ENCODE measurements around the gene LMX1B.
A peak's percentile ranks its signal among the peaks of the same experiment; 100 is the strongest.

LMX1B gene

GRCh38 chr9:126639318-126640000 lies 25.7 kb downstream of the LMX1B start:
- Histone ChIP-seq H3K9me3 (replicated peaks in 1 of 11) (no peaks in the 10 kb centered on the region), H3K4me3 (no peak overlapping the region), H3K27me3 (peaks cover 97 to 100% (median 100%) of the 10 kb centered on the region in 11 experiments), H3K4me2 (no peak overlapping the region), H3K9ac (no peak overlapping the region), H3K27ac (no peak overlapping the region), H3K4me1 (peaks cover 0 to 11% (median 0%) of the 10 kb centered on the region in 10 experiments; a peak in 3 of 20 replicates), H3K36me3 (no peaks in the 10 kb centered on the region), H4K20me1 (peaks cover 0 to 96% (median 36%) of the 10 kb centered on the region in 11 experiments; a peak in 13 of 22 replicates)
- TF ChIP-seq Cebpa-rat (IDR thresholded peaks at IDR 0.05), result no peak

GRCh38 chr9:126641118-126641851 lies 27.6 kb downstream of the LMX1B start:
- no peak for TF ChIP-seq Cebpa-rat (IDR thresholded peaks at IDR 0.05)
- Histone ChIP-seq H3K27me3 (peaks cover 100% of the 10 kb centered on the region in 11 experiments), H3K27ac (no peak overlapping the region), H3K4me3 (no peak overlapping the region), H4K20me1 (peaks cover 0 to 85% (median 33%) of the 10 kb centered on the region in 11 experiments; a peak in 13 of 22 replicates), H3K4me1 (peaks cover 0 to 11% (median 0%) of the 10 kb centered on the region in 10 experiments; a peak in 3 of 20 replicates), H3K36me3 (no peaks in the 10 kb centered on the region), H3K9ac (no peak overlapping the region), H3K4me2 (no peak overlapping the region), H3K9me3 (replicated peaks in 1 of 11) (no peaks in the 10 kb centered on the region)

GRCh38 chr9:126642010-126642744 lies 28.4 kb downstream of the LMX1B start:
- H3K36me3 ChIP-seq, result no peaks in the 10 kb centered on the region
- no peak overlapping the region for H3K4me2 ChIP-seq
- TF ChIP-seq Cebpa-rat (IDR thresholded peaks at IDR 0.05), result no peak
- H3K9ac ChIP-seq, result no peak overlapping the region
- peaks cover 0 to 10% (median 0%) of the 10 kb centered on the region in 10 experiments; a peak in 3 of 20 replicates for H3K4me1 ChIP-seq
- H4K20me1 ChIP-seq, result peaks cover 0 to 85% (median 28%) of the 10 kb centered on the region in 11 experiments; a peak in 13 of 22 replicates
- no peak overlapping the region for H3K4me3 ChIP-seq
- H3K9me3 ChIP-seq (replicated peaks in 1 of 11), result no peaks in the 10 kb centered on the region
- no peak overlapping the region for H3K27ac ChIP-seq
- H3K27me3 ChIP-seq, result peaks cover 96 to 100% (median 100%) of the 10 kb centered on the region in 11 experiments

- H3K36me3 ChIP-seq, result no peaks in the 10 kb centered on the region
- peaks cover 0 to 84% (median 25%) of the 10 kb centered on the region in 11 experiments; a peak in 13 of 22 replicates for H4K20me1 ChIP-seq
- peaks cover 0 to 12% (median 4%) of the 10 kb centered on the region in 10 experiments; a peak in 11 of 20 replicates for H3K4me1 ChIP-seq
- no peak overlapping the region for H3K9ac ChIP-seq
- H3K4me3 ChIP-seq, result no peak overlapping the region
- no peaks in the 10 kb centered on the region for H3K9me3 ChIP-seq (replicated peaks in 1 of 11)
- peaks cover 89 to 100% (median 100%) of the 10 kb centered on the region in 11 experiments for H3K27me3 ChIP-seq
- H3K4me2 ChIP-seq, result no peak overlapping the region
- no peak overlapping the region for H3K27ac ChIP-seq
- no peak for TF ChIP-seq Cebpa-rat (IDR thresholded peaks at IDR 0.05)
Observed at GRCh38 chr9:126642839-126643238, 29.1 kb downstream of the LMX1B start.

GRCh38 chr9:126643945-126644527 lies 30.3 kb downstream of the LMX1B start:
- H3K4me2 ChIP-seq, result no peak overlapping the region
- peaks cover 0 to 73% (median 13%) of the 10 kb centered on the region in 11 experiments; a peak in 13 of 22 replicates for H4K20me1 ChIP-seq
- no peak overlapping the region for H3K4me3 ChIP-seq
- no peak overlapping the region for H3K9ac ChIP-seq
- H3K27ac ChIP-seq, result no peak overlapping the region
- H3K4me1 ChIP-seq, result peaks cover 0 to 9% (median 5%) of the 10 kb centered on the region in 10 experiments; a peak in 10 of 20 replicates
- no peak for TF ChIP-seq Cebpa-rat (IDR thresholded peaks at IDR 0.05)
- peaks cover 81 to 100% (median 98%) of the 10 kb centered on the region in 11 experiments for H3K27me3 ChIP-seq
- H3K9me3 ChIP-seq (replicated peaks in 1 of 11), result no peaks in the 10 kb centered on the region
- no peaks in the 10 kb centered on the region for H3K36me3 ChIP-seq

- H3K27ac ChIP-seq, result no peak overlapping the region
- no peaks in the 10 kb centered on the region for H3K36me3 ChIP-seq
- peaks cover 81 to 100% (median 98%) of the 10 kb centered on the region in 11 experiments for H3K27me3 ChIP-seq
- H3K4me1 ChIP-seq, result peaks cover 0 to 15% (median 5%) of the 10 kb centered on the region in 10 experiments; a peak in 11 of 20 replicates
- H3K4me2 ChIP-seq, result no peak overlapping the region
- peaks cover 0 to 63% (median 0%) of the 10 kb centered on the region in 11 experiments; a peak in 10 of 22 replicates for H4K20me1 ChIP-seq
- no peak overlapping the region for H3K9ac ChIP-seq
- no peak for TF ChIP-seq Cebpa-rat (IDR thresholded peaks at IDR 0.05)
- no peaks in the 10 kb centered on the region for H3K9me3 ChIP-seq (replicated peaks in 1 of 11)
- no peak overlapping the region for H3K4me3 ChIP-seq
Observed at GRCh38 chr9:126646162-126646561, 32.4 kb downstream of the LMX1B start.

GRCh38 chr9:126647585-126648411 lies 34.1 kb downstream of the LMX1B start:
- no peak for TF ChIP-seq Cebpa-rat (IDR thresholded peaks at IDR 0.05)
- H3K27ac ChIP-seq, result no peak overlapping the region
- peak overlapping the region in 8 of 11 experiments; percentile 8 to 45 (median 30); a peak in 10 of 22 replicates for H3K4me2 ChIP-seq
- no peaks in the 10 kb centered on the region for H3K9me3 ChIP-seq (replicated peaks in 1 of 11)
- H3K4me3 ChIP-seq, result no peak overlapping the region
- no peaks in the 10 kb centered on the region for H3K36me3 ChIP-seq
- peaks cover 0 to 61% (median 0%) of the 10 kb centered on the region in 11 experiments; a peak in 9 of 22 replicates for H4K20me1 ChIP-seq
- peaks cover 81 to 100% (median 98%) of the 10 kb centered on the region in 11 experiments for H3K27me3 ChIP-seq
- H3K9ac ChIP-seq, result no peak overlapping the region
- peaks cover 0 to 23% (median 5%) of the 10 kb centered on the region in 10 experiments; a peak in 11 of 20 replicates for H3K4me1 ChIP-seq

GRCh38 chr9:126649477-126649876 lies 35.7 kb downstream of the LMX1B start:
- H3K9ac ChIP-seq, result no peak overlapping the region
- peaks cover 0 to 51% (median 0%) of the 10 kb centered on the region in 11 experiments; a peak in 10 of 22 replicates for H4K20me1 ChIP-seq
- no peak for TF ChIP-seq Cebpa-rat (IDR thresholded peaks at IDR 0.05)
- H3K4me2 ChIP-seq, result no peak overlapping the region
- H3K4me3 ChIP-seq, result no peak overlapping the region
- H3K36me3 ChIP-seq, result no peaks in the 10 kb centered on the region
- no peaks in the 10 kb centered on the region for H3K9me3 ChIP-seq (replicated peaks in 1 of 11)
- H3K27me3 ChIP-seq, result peaks cover 64 to 99% (median 90%) of the 10 kb centered on the region in 11 experiments
- peaks cover 0 to 30% (median 10%) of the 10 kb centered on the region in 10 experiments; a peak in 13 of 20 replicates for H3K4me1 ChIP-seq
- H3K27ac ChIP-seq, result no peak overlapping the region
